Raji (cell line): ENCODE results near the gene LPIN1.

ENCODE experiments used
- POLR2A ChIP-seq: IDR thresholded peaks from 2 replicates; pipeline ENCODE4 v1.6.1; 2011; ENCODE audit warnings: low read depth, low read length, control low read depth; ENCODE audit not compliant: insufficient read depth

LPIN1 gene

GRCh38 chr2:11710632-11711353, 35.6 kb upstream of the LPIN1 start:
- TF ChIP-seq POLR2A: no peak

- no peak for TF ChIP-seq POLR2A
Measured at GRCh38 chr2:11711354-11711716, 35.1 kb upstream of the LPIN1 start.

- TF ChIP-seq POLR2A: no peak
Measured at GRCh38 chr2:11711751-11712150, 34.7 kb upstream of the LPIN1 start.

DNA sequence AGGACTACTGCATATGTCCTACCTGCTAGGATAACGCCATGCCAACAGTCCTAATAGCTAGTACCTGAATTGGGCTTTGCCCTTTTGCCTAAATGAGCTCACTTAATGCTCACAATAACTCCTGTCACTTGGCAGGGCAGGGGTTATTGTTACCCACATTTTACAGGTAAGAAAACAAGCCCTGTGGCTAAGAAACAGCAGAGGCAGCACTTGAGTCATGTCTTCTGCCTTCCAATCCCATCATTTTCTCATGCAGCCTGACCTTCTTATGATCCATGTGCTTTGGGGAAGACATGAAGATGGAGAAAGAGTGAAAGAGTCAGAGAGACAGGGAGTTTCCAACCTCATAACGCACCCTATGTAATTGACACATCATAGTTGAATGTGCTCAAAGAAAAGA, 33.6 kb upstream of the LPIN1 start:
- no peak for TF ChIP-seq POLR2A

DNA sequence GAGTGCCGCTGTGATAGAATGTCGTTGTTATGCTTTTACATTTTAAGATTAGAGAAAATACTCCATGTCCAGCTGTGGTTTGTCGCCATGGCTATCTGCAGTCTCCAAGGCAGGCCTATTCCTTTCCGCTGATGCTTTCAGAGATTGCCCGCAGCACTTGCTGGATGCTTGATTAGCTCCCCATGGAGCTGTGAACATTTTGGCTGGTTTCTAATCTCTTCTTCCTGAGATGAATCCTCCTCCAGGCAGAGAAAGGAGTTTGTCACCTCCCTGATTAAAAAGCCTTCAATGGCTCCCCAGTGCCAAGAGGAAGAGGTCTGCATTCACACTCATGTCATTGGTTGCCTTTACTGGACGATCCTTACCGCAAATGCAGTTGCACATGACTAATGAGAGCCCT, 32.6 kb upstream of the LPIN1 start:
- no peak for TF ChIP-seq POLR2A

DNA sequence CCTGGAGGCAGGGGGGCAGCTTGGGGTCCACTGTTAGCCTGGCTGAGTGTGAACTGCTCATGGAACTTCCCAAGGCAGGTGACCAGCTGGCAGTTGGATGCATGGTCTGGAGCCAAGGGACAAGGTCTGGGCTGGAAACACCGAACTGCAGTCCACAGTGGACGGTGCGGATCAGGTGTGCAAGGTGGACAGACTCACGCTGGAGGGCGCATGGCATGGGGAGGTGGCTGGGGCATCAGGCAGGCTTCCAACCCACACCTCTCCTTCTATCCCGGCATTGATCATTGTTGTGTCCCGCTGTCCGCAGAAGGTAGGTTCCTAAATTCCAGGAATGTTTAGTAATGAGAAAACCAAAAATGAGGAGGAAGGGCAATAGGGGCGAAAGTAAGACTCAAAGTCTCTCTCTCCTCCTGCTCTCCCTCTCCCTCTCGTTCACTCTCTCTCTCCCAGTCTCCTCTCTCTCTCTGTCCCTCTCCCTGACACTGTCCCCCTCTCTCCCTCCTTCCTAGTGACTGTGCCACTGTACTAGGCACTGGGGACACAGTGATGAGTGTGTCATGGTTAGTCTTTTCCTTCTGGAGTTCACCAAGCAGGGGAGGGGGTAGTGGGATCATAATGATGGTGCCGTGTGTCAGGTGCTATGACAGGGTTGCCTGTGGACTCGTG, 30.3 kb upstream of the LPIN1 start:
- no peak for TF ChIP-seq POLR2A

DNA sequence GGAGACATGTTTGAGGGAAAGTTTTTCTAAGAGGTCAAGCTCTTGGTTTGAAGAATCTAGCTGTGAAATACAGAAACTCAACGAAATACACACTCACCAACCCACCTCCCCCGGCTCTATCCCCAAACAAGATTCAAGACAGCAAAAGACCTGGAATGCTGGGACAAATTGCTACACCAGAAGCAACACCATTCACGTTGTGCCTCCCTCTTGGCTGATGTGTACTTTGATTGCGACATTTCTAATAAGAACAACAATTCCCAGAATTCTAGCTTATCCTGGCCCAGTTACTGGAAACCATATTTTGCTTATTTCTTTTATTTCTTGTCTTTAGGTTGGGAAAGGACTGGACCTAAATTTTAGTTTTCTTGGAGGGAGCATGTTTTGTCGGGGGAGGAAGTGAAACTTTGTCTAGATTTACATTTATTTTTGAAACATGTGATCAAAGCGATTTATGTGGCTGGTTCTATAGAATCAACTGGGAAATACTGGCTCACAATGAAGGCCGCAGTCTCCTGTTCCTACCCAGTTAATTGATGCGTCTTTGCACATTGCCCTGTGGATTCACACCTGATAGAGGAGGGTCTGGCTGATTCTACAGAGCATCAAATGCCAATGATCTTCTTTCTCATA, 29.6 kb upstream of the LPIN1 start:
- no peak for TF ChIP-seq POLR2A

DNA sequence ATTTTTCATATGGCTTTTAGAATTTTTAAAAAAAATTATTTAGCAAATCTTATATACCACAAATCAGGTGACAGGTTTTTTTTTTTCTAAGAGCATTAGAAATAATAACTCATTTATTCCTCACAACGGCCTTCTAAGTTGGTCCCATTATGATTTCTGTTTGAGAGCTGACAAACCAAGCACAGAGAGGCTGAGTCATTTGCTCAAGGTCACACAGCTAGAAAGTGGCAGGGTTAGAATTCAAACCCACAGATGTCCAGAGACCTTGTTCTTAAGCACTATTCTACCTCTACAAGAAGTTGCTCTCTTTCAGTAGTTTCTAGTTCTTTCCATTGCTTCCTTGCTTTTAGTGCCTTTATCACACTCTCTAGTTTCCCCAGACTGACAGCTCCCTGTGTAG, 28.8 kb upstream of the LPIN1 start:
- no peak for TF ChIP-seq POLR2A

DNA sequence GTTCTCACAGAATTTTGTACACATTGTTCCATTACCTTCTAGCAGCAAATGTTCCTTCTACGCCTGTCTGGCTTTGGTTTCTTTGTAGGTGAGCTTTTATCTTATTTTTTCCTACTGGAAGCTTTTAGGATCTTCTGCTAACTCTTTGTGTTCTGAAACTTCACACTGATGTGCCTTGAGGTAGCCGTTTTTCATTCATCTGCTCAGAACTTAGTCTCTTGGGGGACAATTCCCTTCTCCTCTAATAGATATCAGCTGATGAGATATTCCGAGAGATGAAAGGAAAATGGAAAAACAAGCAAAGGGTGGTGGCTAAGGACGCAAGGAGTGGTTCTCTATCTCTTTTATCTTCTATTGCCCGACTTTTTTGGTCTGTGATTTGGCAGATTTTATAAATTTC, 27.8 kb upstream of the LPIN1 start:
- no peak for TF ChIP-seq POLR2A

GRCh38 chr2:11719230-11719977, 27.0 kb upstream of the LPIN1 start:
- no peak for TF ChIP-seq POLR2A

GRCh38 chr2:11720752-11721151, 25.7 kb upstream of the LPIN1 start:
- no peak for TF ChIP-seq POLR2A

GRCh38 chr2:11722292-11723060, 24.0 kb upstream of the LPIN1 start:
- TF ChIP-seq POLR2A: no peak

DNA sequence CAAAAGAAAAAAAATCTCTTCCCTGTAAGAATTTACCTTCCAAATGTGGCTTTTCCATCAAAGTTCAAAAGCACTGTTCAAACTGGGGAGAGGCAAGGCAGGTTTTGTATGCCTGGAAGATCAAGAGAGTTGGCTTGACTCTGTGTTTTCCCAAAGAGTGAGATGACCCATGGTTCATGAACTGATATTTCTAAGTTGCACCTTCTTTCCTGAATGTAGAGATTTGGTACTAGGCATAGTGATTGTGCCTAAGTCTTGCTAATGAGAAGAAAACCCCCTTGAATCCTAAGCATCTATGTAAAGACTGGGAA, 23.4 kb upstream of the LPIN1 start:
- no peak for TF ChIP-seq POLR2A

- no peak for TF ChIP-seq POLR2A
Measured at GRCh38 chr2:11724151-11724550, 22.3 kb upstream of the LPIN1 start.

DNA sequence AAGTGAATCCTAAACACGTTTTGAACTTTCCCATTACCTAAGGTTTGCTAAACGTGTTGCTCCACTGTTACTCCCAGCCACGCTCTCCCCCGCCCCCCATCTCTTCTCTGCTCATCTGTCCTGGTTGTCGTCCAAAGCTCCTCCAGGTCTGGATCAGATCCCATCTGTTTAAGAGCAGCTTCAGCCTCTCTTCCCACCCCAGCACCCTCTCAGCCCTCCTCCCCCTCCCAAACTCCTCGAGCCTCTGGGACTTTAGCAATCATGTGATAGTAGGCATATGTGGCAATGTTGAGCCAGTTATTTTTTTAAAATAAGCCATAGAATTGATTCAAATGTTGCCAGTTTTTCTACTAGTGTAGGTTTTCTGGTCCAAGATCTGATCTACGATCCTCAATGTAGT, 20.0 kb upstream of the LPIN1 start:
- no peak for TF ChIP-seq POLR2A
